Measurements from ENCODE around the gene ASAP2. TPM values are rescaled to one million over a fixed set of nuclear protein-coding genes. Genes with fewer than 3 reads are reported as not detected.

Gene ASAP2
- total RNA-seq, 4 donors from 2014 or later, result 28.2 to 38.0 (median 31.7) TPM

DNA sequence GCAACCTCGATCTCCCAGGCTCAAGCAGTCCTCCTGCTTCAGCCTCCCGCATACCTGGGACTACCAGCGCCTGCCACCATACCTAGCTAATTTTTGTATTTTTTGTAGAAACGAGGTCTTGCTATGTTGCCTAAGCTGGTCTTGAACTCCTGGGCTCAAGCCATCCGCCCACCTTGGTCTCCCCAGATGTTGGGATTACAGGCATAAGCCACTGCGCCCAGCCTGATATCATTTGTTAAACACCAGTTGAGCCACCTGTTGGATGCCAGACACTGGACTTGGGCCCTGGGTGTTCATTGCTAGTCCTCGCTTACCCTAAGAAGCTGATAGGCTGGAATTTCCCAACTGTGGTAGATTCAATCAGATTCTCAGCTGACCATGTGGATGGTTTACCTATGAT lies 136.9 kb downstream of the ASAP2 start:
- WGBS, 2 donors, result 94 to 97% methylated on average over 7 of the region's 7 CpGs
- H3K4me1 ChIP-seq, result peaks cover 0 to 18% (median 4%) of the 10 kb centered on the region in 4 donors
- no peak for DNase-seq (ENCODE audit: low spot score in 2 of 2)
- H3K9me3 ChIP-seq, result no peaks in the 10 kb centered on the region
- H3K4me3 ChIP-seq, result no peak overlapping the region
- no peak for TF ChIP-seq EP300 (IDR thresholded peaks at IDR 0.05)
- TF ChIP-seq POLR2A (IDR thresholded peaks at IDR 0.05), result no peak
- no peak for TF ChIP-seq CTCF (IDR thresholded peaks at IDR 0.05)
- no peak overlapping the region for H3K27ac ChIP-seq
- peaks cover 0 to 45% (median 0%) of the 10 kb centered on the region in 3 donors for H3K36me3 ChIP-seq
- no peaks in the 10 kb centered on the region for H3K27me3 ChIP-seq

DNA sequence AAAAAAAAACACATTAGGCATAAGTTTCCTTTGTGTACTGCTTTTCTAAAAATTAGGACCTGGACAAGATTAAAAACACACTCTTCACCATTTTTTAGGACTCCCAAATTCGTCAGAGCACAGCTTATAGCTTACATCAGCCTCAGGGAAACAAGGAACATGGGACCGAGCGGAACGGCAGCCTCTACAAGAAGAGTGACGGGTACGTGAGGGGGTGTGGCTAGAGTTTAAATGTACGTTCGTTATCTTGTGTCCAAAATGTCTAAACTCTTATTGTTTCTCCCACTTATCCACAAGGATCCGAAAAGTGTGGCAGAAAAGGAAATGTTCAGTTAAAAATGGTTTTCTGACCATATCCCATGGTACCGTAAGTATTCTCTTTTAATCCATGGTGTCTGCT lies 137.8 kb downstream of the ASAP2 start:
- WGBS, 2 donors, result 92 to 94% methylated on average over 10 of the region's 10 CpGs

DNA sequence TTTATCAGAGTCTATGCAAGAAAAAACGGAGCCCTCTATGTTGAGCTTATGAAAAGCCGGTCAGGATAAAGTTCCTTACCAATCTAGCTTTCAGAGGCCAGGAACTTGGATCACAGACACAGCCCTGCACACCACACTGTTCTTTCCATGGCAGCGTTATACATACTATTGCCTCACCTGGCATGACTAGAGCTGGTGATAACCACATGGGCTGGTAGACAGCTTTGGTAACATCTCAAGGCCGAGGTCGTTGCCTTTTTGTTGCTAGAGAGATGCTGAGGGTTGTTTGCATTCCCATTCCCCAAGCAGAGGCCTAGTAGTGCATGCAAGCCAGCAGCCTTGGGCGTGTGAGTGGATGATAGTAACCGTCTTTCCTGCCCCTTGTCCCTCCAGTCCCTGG lies 138.7 kb downstream of the ASAP2 start:
- Histone ChIP-seq H3K27ac (no peak overlapping the region), H3K9me3 (no peaks in the 10 kb centered on the region), H3K4me3 (no peak overlapping the region), H3K36me3 (peaks cover 0 to 40% (median 3%) of the 10 kb centered on the region in 3 donors), H3K4me1 (peaks cover 0 to 18% (median 4%) of the 10 kb centered on the region in 4 donors), H3K27me3 (no peaks in the 10 kb centered on the region)
- TF ChIP-seq POLR2A (IDR thresholded peaks at IDR 0.05) (no peak), EP300 (IDR thresholded peaks at IDR 0.05) (no peak)
- WGBS, 2 donors, result 90 to 93% methylated on average over 7 of the region's 7 CpGs
- no peak for DNase-seq (ENCODE audit: low spot score in 2 of 2)

More for the DNA sequence above, 137.8 kb downstream of the ASAP2 start:
- no peaks in the 10 kb centered on the region for H3K9me3 ChIP-seq
- TF ChIP-seq POLR2A (IDR thresholded peaks at IDR 0.05) (no peak), CTCF (IDR thresholded peaks at IDR 0.05) (no peak), EP300 (IDR thresholded peaks at IDR 0.05) (no peak)
- H3K4me3 ChIP-seq, result no peak overlapping the region
- no peak overlapping the region for H3K27ac ChIP-seq
- DNase-seq (ENCODE audit: low spot score in 2 of 2), result no peak
- peaks cover 0 to 18% (median 4%) of the 10 kb centered on the region in 4 donors for H3K4me1 ChIP-seq
- no peaks in the 10 kb centered on the region for H3K27me3 ChIP-seq
- peaks cover 0 to 49% (median 3%) of the 10 kb centered on the region in 3 donors for H3K36me3 ChIP-seq

GRCh38 chr2:9345997-9346396 lies 139.4 kb downstream of the ASAP2 start:
- WGBS, 2 donors, result 88 to 92% methylated on average over 7 to 10 of the region's 10 CpGs

GRCh38 chr2:9346885-9347284 lies 140.3 kb downstream of the ASAP2 start:
- peak overlapping the region in 2 of 4 donors; percentile 59 to 83 for H3K27ac ChIP-seq

More at GRCh38 chr2:9345997-9346396, 139.4 kb downstream of the ASAP2 start:
- DNase-seq (ENCODE audit: low spot score in 2 of 2), result no peak
- Histone ChIP-seq H3K9me3 (no peaks in the 10 kb centered on the region), H3K27me3 (no peaks in the 10 kb centered on the region), H3K4me3 (no peak overlapping the region), H3K4me1 (peaks cover 0 to 18% (median 4%) of the 10 kb centered on the region in 4 donors), H3K27ac (no peak overlapping the region), H3K36me3 (peaks cover 0 to 41% (median 3%) of the 10 kb centered on the region in 3 donors)
- TF ChIP-seq POLR2A (IDR thresholded peaks at IDR 0.05), result no peak
- no peak for TF ChIP-seq EP300 (IDR thresholded peaks at IDR 0.05)

More at GRCh38 chr2:9346885-9347284, 140.3 kb downstream of the ASAP2 start:
- Histone ChIP-seq H3K27me3 (no peaks in the 10 kb centered on the region), H3K4me3 (no peak overlapping the region), H3K9me3 (no peaks in the 10 kb centered on the region), H3K36me3 (peaks cover 0 to 43% (median 3%) of the 10 kb centered on the region in 3 donors), H3K4me1 (peaks cover 0 to 18% (median 4%) of the 10 kb centered on the region in 4 donors)
- no peak for DNase-seq (ENCODE audit: low spot score in 2 of 2)
- no peak for TF ChIP-seq EP300 (IDR thresholded peaks at IDR 0.05)
- no peak for TF ChIP-seq CTCF (IDR thresholded peaks at IDR 0.05)
- TF ChIP-seq POLR2A (IDR thresholded peaks at IDR 0.05), result no peak
- 83 to 87% methylated on average over 9 of the region's 9 CpGs for WGBS, 2 donors

Measured in tibial nerve (tissue), 4 donors.